Daoy (cell line): ENCODE data around the gene CHCHD5. TPM values are rescaled to one million over a fixed set of nuclear protein-coding genes. Genes with fewer than 3 reads are reported as not detected.
"Not testable (repeated sequence)": the region's sequence is repeated elsewhere in the genome, so short reads cannot be mapped to it uniquely, and the experiment has no call there.

Experiments used
- DNase-seq: peaks from one replicate; pipeline ENCODE4 v3.0.0-alpha.2; 2015; ENCODE audit warnings: low read depth
- total RNA-seq: library from RNA; depleted of rRNA; stranded (reverse); fragments of >200 nt; shearing (Covaris generic); gene quantifications from 2 replicates; pipeline ENCODE4 v1.2.3, GENCODE V29; 2014

CHCHD5 gene
- total RNA-seq, 1 experiment from 2014 or later = 18.9 TPM

- DNase-seq = no peak
Measured at GRCh38 chr2:112585873-112586464, 1.6 kb downstream of the CHCHD5 start.

- DNase-seq = no peak
Measured at GRCh38 chr2:112588611-112589045, 4.2 kb downstream of the CHCHD5 start.

GRCh38 chr2:112591413-112591812 is 7.0 kb downstream of the CHCHD5 start:
- no peak for DNase-seq

- no peak for DNase-seq
Measured at GRCh38 chr2:112593736-112594135, 9.3 kb downstream of the CHCHD5 start.

- DNase-seq = no peak
Measured at GRCh38 chr2:112597537-112598322, 13.3 kb downstream of the CHCHD5 start.

- DNase-seq = no peak
Measured at GRCh38 chr2:112600634-112601033, 16.2 kb downstream of the CHCHD5 start.

GRCh38 chr2:112601754-112602153 is 17.3 kb downstream of the CHCHD5 start:
- DNase-seq = no peak

GRCh38 chr2:112602917-112603316 is 18.5 kb downstream of the CHCHD5 start:
- no peak for DNase-seq

- no peak for DNase-seq
Measured at GRCh38 chr2:112603731-112604130, 19.3 kb downstream of the CHCHD5 start.

- DNase-seq = no peak
Measured at GRCh38 chr2:112604952-112605351, 20.5 kb downstream of the CHCHD5 start.

- DNase-seq = no peak
Measured at GRCh38 chr2:112605926-112606325, 21.5 kb downstream of the CHCHD5 start.

- DNase-seq = no peak
Measured at GRCh38 chr2:112606547-112606946, 22.1 kb downstream of the CHCHD5 start.

GRCh38 chr2:112607680-112608438 is 23.4 kb downstream of the CHCHD5 start:
- no peak for DNase-seq

- DNase-seq = not testable (repeated sequence)
Measured at GRCh38 chr2:112609320-112609719, 24.9 kb downstream of the CHCHD5 start.

- not testable (repeated sequence) for DNase-seq
Measured at GRCh38 chr2:112612283-112612682, 27.9 kb downstream of the CHCHD5 start.

GRCh38 chr2:112614201-112614840 is 29.9 kb downstream of the CHCHD5 start:
- DNase-seq = no peak

- DNase-seq = no peak
Measured at GRCh38 chr2:112615051-112615450, 30.6 kb downstream of the CHCHD5 start.

GRCh38 chr2:112615798-112616197 is 31.4 kb downstream of the CHCHD5 start:
- not testable (repeated sequence) for DNase-seq

GRCh38 chr2:112618383-112618782 is 34.0 kb downstream of the CHCHD5 start:
- DNase-seq = no peak

GRCh38 chr2:112621790-112622527 is 37.5 kb downstream of the CHCHD5 start:
- DNase-seq = peak; percentile 55

GRCh38 chr2:112622528-112622849 is 38.1 kb downstream of the CHCHD5 start:
- DNase-seq = peak; percentile 77
